Measurements from ENCODE around the gene OPRM1.

Gene OPRM1

GRCh38 chr6:154292855-154293519 is 253.9 kb downstream of the OPRM1 start:
- no peak for DNase-seq (ENCODE audit: low read depth)
- TF ChIP-seq CTCF (IDR thresholded peaks at IDR 0.05; ENCODE audit: control insufficient read depth, extremely low read depth, insufficient read depth), result no peak
- no peak overlapping the region for H3K4me3 ChIP-seq (ENCODE audit: low read depth, low read length)

- DNase-seq (ENCODE audit: low read depth), result no peak
- no peak for TF ChIP-seq CTCF (IDR thresholded peaks at IDR 0.05; ENCODE audit: control insufficient read depth, extremely low read depth, insufficient read depth)
- no peak overlapping the region for H3K4me3 ChIP-seq (ENCODE audit: low read depth, low read length)
Measured at GRCh38 chr6:154295733-154296132, 256.7 kb downstream of the OPRM1 start.

Measured in LNCaP clone FGC (cell line).